PC-3 (cell line): ENCODE results near the gene KPNA5.

Experiments
- CTCF ChIP-seq: fragments of 300-600 bp; sonication (generic); conservative IDR thresholded peaks from 2 replicates; pipeline ENCODE4 v1.5.1; 2017; ENCODE audit warnings: antibody characterized with exemption, low read depth, mild to moderate bottlenecking, low read length
- EZH2 ChIP-seq: fragments of 300-600 bp; sonication (generic); IDR thresholded peaks from one replicate; pipeline ENCODE4 v1.6.1; 2017; ENCODE audit warnings: antibody characterized with exemption, mild to moderate bottlenecking, low read length; ENCODE audit not compliant: unreplicated experiment
- EZH2phosphoT487 ChIP-seq: fragments of 300-600 bp; sonication (generic); IDR thresholded peaks from 2 replicates; pipeline ENCODE4 v1.6.1; 2018; ENCODE audit warnings: mild to moderate bottlenecking, antibody characterized with exemption, low read length, borderline replicate concordance

GRCh38 chr6:116676021-116676420, 5.0 kb upstream of the KPNA5 start:
- no peak for TF ChIP-seq CTCF
- no peak for TF ChIP-seq EZH2
- no peak for TF ChIP-seq EZH2phosphoT487
